PFSK-1 (cell line): Measurements from ENCODE around the gene TEX19.

Source experiments
- POLR2AphosphoS5 ChIP-seq: IDR thresholded peaks from 2 replicates; pipeline ENCODE4 v1.6.1; 2012; ENCODE audit warnings: low read depth, mild to moderate bottlenecking, control low read depth, low read length, moderate library complexity
- REST ChIP-seq, 2 experiments: IDR thresholded peaks; 2 replicates each; pipeline versions ENCODE4 v1.6.1 to v1.8.0; 2011 to 2012; ENCODE audit warnings: low read depth in 2 of 2, low read length in 2 of 2, control low read depth in 1 of 2, inconsistent platforms in 1 of 2, mild to moderate bottlenecking in 1 of 2, moderate library complexity in 1 of 2; ENCODE audit not compliant: insufficient read depth in 1 of 2
- TAF1 ChIP-seq: IDR thresholded peaks from 2 replicates; pipeline ENCODE4 v1.6.1; 2012; ENCODE audit warnings: low read length, control low read depth, borderline replicate concordance; ENCODE audit not compliant: insufficient read depth

- TF ChIP-seq REST (IDR thresholded peaks at IDR 0.05; ENCODE audit: insufficient read depth in 1 of 2, low read depth in 2 of 2, low read length in 2 of 2) = no peak
- TF ChIP-seq POLR2AphosphoS5 = no peak
- TF ChIP-seq TAF1 = no peak
These were observed 25.1 kb downstream of the TEX19 start for GRCh38 chr17:82384051-82384729.
